ENCODE data around the gene NPPB.

Gene NPPB

GRCh38 chr1:11831945-11832725 is 26.6 kb downstream of the NPPB start:
- no peak for DNase-seq

- no peak for DNase-seq
Observed at GRCh38 chr1:11828511-11828910, 30.2 kb downstream of the NPPB start.

- DNase-seq: no peak
Observed at GRCh38 chr1:11826946-11827345, 31.8 kb downstream of the NPPB start.

- no peak for DNase-seq
Observed at GRCh38 chr1:11825131-11825530, 33.6 kb downstream of the NPPB start.

GRCh38 chr1:11823366-11824137 is 35.2 kb downstream of the NPPB start:
- no peak for DNase-seq

- no peak for DNase-seq
Observed at GRCh38 chr1:11822091-11822490, 36.7 kb downstream of the NPPB start.

GRCh38 chr1:11817192-11817591 is 41.6 kb downstream of the NPPB start:
- DNase-seq: no peak

GRCh38 chr1:11813021-11813420 is 45.7 kb downstream of the NPPB start:
- DNase-seq: no peak
